Smooth muscle cell (in vitro differentiated cells): ENCODE results near the gene YJEFN3. TPM values are rescaled to one million over a fixed set of nuclear protein-coding genes. Genes with fewer than 3 reads are reported as not detected.
A peak's percentile ranks its signal among the peaks of the same experiment; 100 is the strongest.

Experiments
- DNase-seq: peaks from one replicate; lab custom pipeline; 2025; ENCODE audit not compliant: unreplicated experiment; lab: John Stamatoyannopoulos, UW
- H2AFZ ChIP-seq: fragments of 200-600 bp; sonication (generic); 2 replicates; pipeline ENCODE4 v1.6.0; 2016; ENCODE audit warnings: antibody characterized with exemption, low read depth, mild to moderate bottlenecking
- H3F3A ChIP-seq: fragments of 200-600 bp; sonication (generic); 2 replicates; pipeline ENCODE4 v1.6.0; 2017; ENCODE audit warnings: antibody characterized with exemption, low read depth
- H3K27ac ChIP-seq: fragments of 200-600 bp; sonication (generic); 2 replicates; pipeline ENCODE4 v1.5.1; 2016; ENCODE audit warnings: low read depth, mild to moderate bottlenecking
- H3K27me3 ChIP-seq: fragments of 200-600 bp; sonication (generic); 2 replicates; pipeline ENCODE4 v1.6.1; 2016; ENCODE audit warnings: low read depth, mild to moderate bottlenecking
- H3K36me3 ChIP-seq: fragments of 200-600 bp; sonication (generic); 2 replicates; pipeline ENCODE4 v1.5.1; 2016; ENCODE audit warnings: low read depth
- H3K4me1 ChIP-seq: fragments of 200-600 bp; sonication (generic); 2 replicates; pipeline ENCODE4 v1.5.1; 2016; ENCODE audit warnings: low read depth
- H3K4me2 ChIP-seq: fragments of 200-600 bp; sonication (generic); 2 replicates; pipeline ENCODE4 v1.6.0; 2016; ENCODE audit warnings: mild to moderate bottlenecking
- H3K4me3 ChIP-seq: fragments of 200-600 bp; sonication (generic); 2 replicates; pipeline ENCODE4 v1.5.1; 2016; ENCODE audit warnings: mild to moderate bottlenecking
- H3K79me2 ChIP-seq: fragments of 200-600 bp; sonication (generic); 2 replicates; pipeline ENCODE4 v1.6.0; 2016; ENCODE audit warnings: low read depth, mild to moderate bottlenecking
- H3K9ac ChIP-seq: fragments of 200-600 bp; sonication (generic); 2 replicates; pipeline ENCODE4 v1.6.0; 2016; ENCODE audit warnings: low read depth
- H3K9me3 ChIP-seq: fragments of 200-600 bp; sonication (generic); replicated peaks from 2 replicates; pipeline ENCODE4 v1.5.1; 2016; ENCODE audit warnings: low read depth
- H4K20me1 ChIP-seq: fragments of 200-600 bp; sonication (generic); 2 replicates; pipeline ENCODE4 v1.6.0; 2016; ENCODE audit warnings: low read depth
- WGBS: methylation state at CpG from one replicate; pipeline ENCODE4 v1.1.7; 2016; ENCODE audit warnings: low lambda C conversion rate; 5-methylcytosine and 5-hydroxymethylcytosine counted together
- polyA plus RNA-seq: library from polyadenylated mRNA; unstranded; fragments of >200 nt; fragmentation: Nextera tagmentation; extraction: Ambion mirVana; gene quantifications from 2 replicates; pipeline ENCODE4 v1.2.1, GENCODE V29; 2016
- total RNA-seq: library from RNA; depleted of rRNA; stranded (reverse); fragments of >200 nt; gene quantifications from 2 replicates; pipeline ENCODE4 v1.2.3, GENCODE V29; 2014
- TF ChIP-seq, protein P1 (sequence below): fragments of 200-600 bp; sonication (generic); IDR thresholded peaks from 2 replicates; pipeline ENCODE4 v1.5.1; 2017; ENCODE audit warnings: borderline replicate concordance, mild to moderate bottlenecking, antibody characterized with exemption; ENCODE audit not compliant: insufficient read depth, poor library complexity, severe bottlenecking

YJEFN3 gene
- total and polyA plus RNA-seq, 2 experiments from 2014 or later: 2.2 to 5.8 TPM

DNA sequence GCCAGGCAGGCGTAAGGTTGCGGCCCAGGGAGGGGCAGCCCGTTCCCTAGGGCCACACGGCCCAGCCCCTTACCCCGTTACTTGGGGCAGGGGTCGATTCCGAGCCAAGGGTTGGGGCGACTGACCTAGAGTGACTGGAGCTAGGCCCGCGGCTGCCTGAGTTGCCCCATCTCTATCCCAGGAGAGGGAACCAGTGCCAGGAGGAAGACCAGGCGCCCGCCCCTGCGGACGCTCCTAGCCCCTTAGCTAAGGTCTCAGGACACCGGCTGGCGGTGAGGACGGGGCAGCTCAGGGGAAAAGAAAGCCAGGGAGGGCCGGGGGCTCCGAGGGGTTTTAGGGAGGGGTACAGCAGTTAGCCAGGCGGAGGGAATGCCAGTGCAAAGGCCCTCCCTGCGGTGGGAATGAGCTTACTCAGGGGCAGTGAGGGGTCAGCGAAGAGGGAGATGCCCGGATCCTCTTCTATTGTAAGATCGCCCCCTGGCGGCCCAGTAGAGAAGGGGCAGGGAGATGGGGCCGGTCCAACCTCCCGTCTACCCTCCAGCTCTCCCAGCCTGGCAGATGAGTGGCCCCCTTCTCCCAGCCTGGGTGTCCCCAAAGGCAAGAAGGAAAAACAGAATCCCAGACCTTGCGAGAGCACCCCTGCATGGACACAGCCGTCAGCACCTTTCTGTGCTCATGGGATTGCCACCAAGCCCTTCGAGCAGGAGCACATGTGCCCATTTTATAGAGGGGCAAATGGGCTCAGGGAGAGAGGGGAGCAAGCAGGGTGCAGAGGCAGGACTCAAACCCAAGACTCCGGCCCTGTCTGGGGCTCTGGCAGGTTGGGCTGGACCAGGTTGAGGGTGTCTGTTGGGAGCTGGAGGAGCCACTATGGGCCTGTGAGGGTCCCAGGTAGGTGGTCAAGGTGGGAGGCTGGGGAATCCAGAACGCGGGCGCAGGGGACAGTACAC, 25.6 kb downstream of the YJEFN3 start:
- Histone ChIP-seq H3K4me2 (no peak overlapping the region), H3K27me3 (no peaks in the 10 kb centered on the region), H3F3A (no peaks in the 10 kb centered on the region), H3K79me2 (no peaks in the 10 kb centered on the region), H4K20me1 (no peaks in the 10 kb centered on the region), H3K4me3 (no peak overlapping the region), H3K9me3 (no peaks in the 10 kb centered on the region), H2AFZ (no peak overlapping the region), H3K36me3 (no peaks in the 10 kb centered on the region), H3K27ac (no peak overlapping the region), H3K4me1 (peaks cover 3% of the 10 kb centered on the region), H3K9ac (no peak overlapping the region)
- WGBS: 77% methylated on average over 29 of the region's 34 CpGs
- TF ChIP-seq, protein P1, sequence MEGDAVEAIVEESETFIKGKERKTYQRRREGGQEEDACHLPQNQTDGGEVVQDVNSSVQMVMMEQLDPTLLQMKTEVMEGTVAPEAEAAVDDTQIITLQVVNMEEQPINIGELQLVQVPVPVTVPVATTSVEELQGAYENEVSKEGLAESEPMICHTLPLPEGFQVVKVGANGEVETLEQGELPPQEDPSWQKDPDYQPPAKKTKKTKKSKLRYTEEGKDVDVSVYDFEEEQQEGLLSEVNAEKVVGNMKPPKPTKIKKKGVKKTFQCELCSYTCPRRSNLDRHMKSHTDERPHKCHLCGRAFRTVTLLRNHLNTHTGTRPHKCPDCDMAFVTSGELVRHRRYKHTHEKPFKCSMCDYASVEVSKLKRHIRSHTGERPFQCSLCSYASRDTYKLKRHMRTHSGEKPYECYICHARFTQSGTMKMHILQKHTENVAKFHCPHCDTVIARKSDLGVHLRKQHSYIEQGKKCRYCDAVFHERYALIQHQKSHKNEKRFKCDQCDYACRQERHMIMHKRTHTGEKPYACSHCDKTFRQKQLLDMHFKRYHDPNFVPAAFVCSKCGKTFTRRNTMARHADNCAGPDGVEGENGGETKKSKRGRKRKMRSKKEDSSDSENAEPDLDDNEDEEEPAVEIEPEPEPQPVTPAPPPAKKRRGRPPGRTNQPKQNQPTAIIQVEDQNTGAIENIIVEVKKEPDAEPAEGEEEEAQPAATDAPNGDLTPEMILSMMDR: peak; percentile 69
- peak; percentile 9 for DNase-seq

DNA sequence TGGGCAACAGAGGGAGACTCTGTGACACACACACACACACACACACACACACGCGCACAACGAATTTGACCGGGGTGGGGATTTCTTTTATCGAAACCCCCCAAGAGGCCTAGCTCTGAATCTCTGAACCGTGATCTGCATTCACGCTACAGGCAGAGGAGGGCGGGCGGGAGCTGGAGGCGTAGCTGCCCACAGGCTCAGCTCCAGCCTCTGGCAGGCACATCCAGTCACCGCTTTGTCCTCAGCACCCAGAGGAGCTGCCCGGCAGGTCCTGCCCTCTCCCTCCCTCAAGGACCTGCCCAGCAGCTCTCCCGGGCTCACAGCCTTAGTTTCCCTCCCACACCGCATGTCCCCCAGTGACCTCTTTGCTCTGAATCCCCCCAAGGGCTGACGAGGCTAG, 29.3 kb downstream of the YJEFN3 start:
- Histone ChIP-seq H3K27ac (no peak overlapping the region), H3K9ac (no peak overlapping the region), H3K9me3 (no peaks in the 10 kb centered on the region), H3F3A (no peaks in the 10 kb centered on the region), H4K20me1 (no peaks in the 10 kb centered on the region), H3K4me3 (no peak overlapping the region), H3K27me3 (no peaks in the 10 kb centered on the region), H3K36me3 (no peaks in the 10 kb centered on the region), H2AFZ (no peak overlapping the region), H3K4me1 (no peaks in the 10 kb centered on the region), H3K79me2 (no peaks in the 10 kb centered on the region), H3K4me2 (no peak overlapping the region)
- 89% methylated on average over 12 of the region's 15 CpGs for WGBS
- TF ChIP-seq, protein P1: no peak
- no peak for DNase-seq

DNA sequence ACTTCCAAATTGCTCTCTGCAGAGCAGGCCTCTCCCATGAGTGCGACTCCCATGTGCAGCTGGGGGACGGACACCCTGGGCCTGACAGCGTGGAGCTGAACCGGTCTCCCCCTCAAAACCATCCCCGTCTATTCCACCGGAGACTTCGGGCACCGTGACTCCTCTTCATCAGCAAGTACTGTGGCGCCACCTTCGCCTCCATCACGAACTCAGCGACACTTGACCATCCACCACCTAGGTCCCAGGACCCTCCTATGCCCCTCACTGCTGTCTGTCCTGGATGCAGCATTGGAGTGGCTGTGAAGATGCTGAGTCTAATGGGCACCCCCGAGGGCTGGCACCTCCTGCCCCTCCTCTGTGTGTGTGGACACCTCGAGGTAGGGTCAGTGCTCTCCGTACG, 29.9 kb downstream of the YJEFN3 start:
- no peaks in the 10 kb centered on the region for H3K4me1 ChIP-seq
- no peak overlapping the region for H3K27ac ChIP-seq
- H3K9me3 ChIP-seq: no peaks in the 10 kb centered on the region
- no peak overlapping the region for H3K4me2 ChIP-seq
- WGBS: 96% methylated on average over 16 of the region's 16 CpGs
- H3K36me3 ChIP-seq: no peaks in the 10 kb centered on the region
- H4K20me1 ChIP-seq: no peaks in the 10 kb centered on the region
- no peaks in the 10 kb centered on the region for H3K79me2 ChIP-seq
- H3K9ac ChIP-seq: no peak overlapping the region
- H3K4me3 ChIP-seq: no peak overlapping the region
- no peaks in the 10 kb centered on the region for H3K27me3 ChIP-seq
- TF ChIP-seq, protein P1: no peak
- H3F3A ChIP-seq: no peaks in the 10 kb centered on the region
- DNase-seq: no peak
- no peak overlapping the region for H2AFZ ChIP-seq
